Adrenal gland (tissue), 5 donors: ENCODE data around the gene CDK14.

Experiments used
- CTCF ChIP-seq, 6 experiments: fragments of 450-650 bp in 4 of 6; fragments of 200-600 bp in 2 of 6; sonication (generic) in 1 of 6; IDR thresholded peaks; 1 replicate in 5 of 6; 2 replicates in 1 of 6; pipeline versions ENCODE4 v1.5.1 to v1.8.0; 2016 to 2021; ENCODE audit warnings: antibody characterized with exemption in 6 of 6, mild to moderate bottlenecking in 2 of 6, moderate library complexity in 1 of 6
- POLR2A ChIP-seq, 2 donors: fragments of 450-650 bp; IDR thresholded peaks; one replicate each; pipeline ENCODE4 v1.6.1; 2017; ENCODE audit warnings: antibody characterized with exemption in 2 of 2, mild to moderate bottlenecking in 2 of 2, moderate library complexity in 1 of 2
- donor health status: DM: no; HTN: no; CAD: no.

GRCh38 chr7:91249506-91250233, 653.5 kb downstream of the CDK14 start:
- TF ChIP-seq CTCF (IDR thresholded peaks at IDR 0.05) = no peak
- TF ChIP-seq POLR2A (IDR thresholded peaks at IDR 0.05) = no peak
